Activated CD8-positive, alpha-beta T cell treated with anti-CD3 and anti-CD28 coated beads for 36 hours (primary cell): Measurements from ENCODE around the gene PALLD. TPM values are rescaled to one million over a fixed set of nuclear protein-coding genes. Genes with fewer than 3 reads are reported as not detected.

Experiments
- ATAC-seq: fragments of 200-7000 bp; cut with Tn5 transposase; one replicate; pipeline ENCODE4 v1.10.0; 2021; ENCODE audit warnings: mild to moderate bottlenecking, moderate library complexity
- CTCF ChIA-PET: fragments of 350-600 bp; sonication (Branson Sonifier 250); formaldehyde crosslinking; loops from one replicate; lab custom pipeline; 2021; ENCODE audit warnings: antibody characterized with exemption; lab: Charles Lee
- POLR2A ChIA-PET: fragments of 350-600 bp; sonication (Branson Sonifier 250); formaldehyde crosslinking; loops from one replicate; lab custom pipeline; 2021; ENCODE audit warnings: antibody characterized with exemption; lab: Charles Lee
- DNase-seq: peaks from one replicate; pipeline ENCODE4 v3.0.0-alpha.2; 2020
- H3K27ac Mint-ChIP-seq: one replicate; pipeline ENCODE4 v1.8.0; 2021; ENCODE audit warnings: mild to moderate bottlenecking, mixed read lengths
- H3K27me3 Mint-ChIP-seq: one replicate; pipeline ENCODE4 v1.8.0; 2021; ENCODE audit warnings: mixed read lengths
- H3K36me3 Mint-ChIP-seq: one replicate; pipeline ENCODE4 v1.8.0; 2021; ENCODE audit warnings: low read depth, mixed read lengths
- H3K4me1 Mint-ChIP-seq: one replicate; pipeline ENCODE4 v1.8.0; 2021; ENCODE audit warnings: low read depth, mixed read lengths
- H3K4me3 Mint-ChIP-seq: one replicate; pipeline ENCODE4 v1.8.0; 2021; ENCODE audit warnings: mild to moderate bottlenecking, moderate library complexity, mixed read lengths
- H3K9me3 Mint-ChIP-seq: one replicate; pipeline ENCODE4 v1.8.0; 2021; ENCODE audit warnings: mixed read lengths
- intact Hi-C: fragments of 100-400 bp; cut with micrococcal nuclease; formaldehyde crosslinking; loops from one replicate; pipeline ENCODE4 v1.10.0; 2022
- total RNA-seq, 2 experiments: library from RNA; stranded (reverse); gene quantifications; one replicate each; pipeline ENCODE4 v1.2.3, GENCODE V29; 2021
- TF ChIP-seq, protein P1 (sequence below): fragments of 200-600 bp; IDR thresholded peaks from one replicate; pipeline ENCODE4 v1.8.0; 2022; ENCODE audit warnings: antibody characterized with exemption, mild to moderate bottlenecking

PALLD gene
- total RNA-seq, 2 experiments from 2014 or later: 0.41 to 0.60 TPM

DNA sequence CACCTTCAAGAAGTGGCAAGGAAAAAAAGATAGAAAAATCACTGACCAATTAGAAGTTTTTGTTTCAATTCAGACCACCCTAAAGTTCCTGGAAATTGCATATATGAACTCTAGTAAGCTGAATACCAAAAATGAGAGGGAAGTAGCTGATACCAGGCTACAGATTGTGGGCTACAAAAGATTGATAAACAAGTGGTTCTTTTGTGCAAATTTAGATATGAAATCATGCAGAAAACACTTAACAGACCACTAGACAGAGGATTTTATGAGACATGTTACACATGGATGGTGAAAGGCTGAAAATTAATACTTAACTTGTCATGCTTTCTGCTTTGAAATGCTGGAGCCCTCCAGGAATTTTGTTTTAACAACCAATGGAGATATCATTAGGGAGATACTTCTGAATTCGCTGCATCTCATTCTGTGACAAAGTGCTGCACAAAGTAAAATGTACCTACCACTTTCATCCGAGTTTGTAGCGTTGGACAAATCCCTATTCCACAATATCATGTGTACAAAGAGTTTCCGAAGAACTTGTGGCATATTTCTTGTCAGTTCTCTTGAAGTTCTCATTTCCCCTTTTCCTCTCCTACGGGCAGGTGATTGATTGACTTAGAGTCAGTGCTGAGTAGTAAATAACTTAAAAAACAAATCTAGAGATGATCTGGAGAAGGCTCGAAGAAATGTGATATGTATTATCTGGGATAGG, 235.0 kb downstream of the PALLD start:
- Mint-ChIP-seq H3K4me3 (no peak overlapping the region), H3K27ac (no peak overlapping the region), H3K4me1 (no peaks in the 10 kb centered on the region), H3K9me3 (peaks cover 5% of the 10 kb centered on the region), H3K27me3 (peaks cover 7% of the 10 kb centered on the region), H3K36me3 (no peaks in the 10 kb centered on the region)
- ChIA-PET CTCF (no interaction called here), POLR2A (interaction anchor here (0.7 kb wide), 1 partner anchor 99 kb away, joined by 3 read pairs; no protein-coding TSS in a partner anchor)
- intact Hi-C loops: no loop called here
- no peak for DNase-seq
- no peak for ATAC-seq
- TF ChIP-seq, protein P1, sequence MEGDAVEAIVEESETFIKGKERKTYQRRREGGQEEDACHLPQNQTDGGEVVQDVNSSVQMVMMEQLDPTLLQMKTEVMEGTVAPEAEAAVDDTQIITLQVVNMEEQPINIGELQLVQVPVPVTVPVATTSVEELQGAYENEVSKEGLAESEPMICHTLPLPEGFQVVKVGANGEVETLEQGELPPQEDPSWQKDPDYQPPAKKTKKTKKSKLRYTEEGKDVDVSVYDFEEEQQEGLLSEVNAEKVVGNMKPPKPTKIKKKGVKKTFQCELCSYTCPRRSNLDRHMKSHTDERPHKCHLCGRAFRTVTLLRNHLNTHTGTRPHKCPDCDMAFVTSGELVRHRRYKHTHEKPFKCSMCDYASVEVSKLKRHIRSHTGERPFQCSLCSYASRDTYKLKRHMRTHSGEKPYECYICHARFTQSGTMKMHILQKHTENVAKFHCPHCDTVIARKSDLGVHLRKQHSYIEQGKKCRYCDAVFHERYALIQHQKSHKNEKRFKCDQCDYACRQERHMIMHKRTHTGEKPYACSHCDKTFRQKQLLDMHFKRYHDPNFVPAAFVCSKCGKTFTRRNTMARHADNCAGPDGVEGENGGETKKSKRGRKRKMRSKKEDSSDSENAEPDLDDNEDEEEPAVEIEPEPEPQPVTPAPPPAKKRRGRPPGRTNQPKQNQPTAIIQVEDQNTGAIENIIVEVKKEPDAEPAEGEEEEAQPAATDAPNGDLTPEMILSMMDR: no peak

DNA sequence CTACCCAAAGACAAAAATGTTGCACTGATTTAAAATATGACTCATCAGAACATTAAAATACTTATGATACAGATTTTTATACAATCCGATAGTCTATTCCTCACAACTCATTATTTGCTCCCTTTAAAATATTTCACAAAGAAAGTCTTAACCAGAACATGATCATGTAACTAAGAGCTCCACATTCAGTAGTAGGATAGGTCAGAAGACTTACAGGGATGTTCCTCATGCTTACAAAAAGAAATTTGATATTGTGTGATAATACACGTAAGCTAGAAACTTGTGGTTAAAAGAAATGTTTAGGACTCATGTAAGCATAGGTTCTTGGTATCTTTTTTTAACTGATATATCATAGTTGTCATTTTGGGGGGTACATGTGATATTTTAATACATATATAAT, 235.9 kb downstream of the PALLD start:
- intact Hi-C loops: no loop called here
- TF ChIP-seq, protein P1: no peak

DNA sequence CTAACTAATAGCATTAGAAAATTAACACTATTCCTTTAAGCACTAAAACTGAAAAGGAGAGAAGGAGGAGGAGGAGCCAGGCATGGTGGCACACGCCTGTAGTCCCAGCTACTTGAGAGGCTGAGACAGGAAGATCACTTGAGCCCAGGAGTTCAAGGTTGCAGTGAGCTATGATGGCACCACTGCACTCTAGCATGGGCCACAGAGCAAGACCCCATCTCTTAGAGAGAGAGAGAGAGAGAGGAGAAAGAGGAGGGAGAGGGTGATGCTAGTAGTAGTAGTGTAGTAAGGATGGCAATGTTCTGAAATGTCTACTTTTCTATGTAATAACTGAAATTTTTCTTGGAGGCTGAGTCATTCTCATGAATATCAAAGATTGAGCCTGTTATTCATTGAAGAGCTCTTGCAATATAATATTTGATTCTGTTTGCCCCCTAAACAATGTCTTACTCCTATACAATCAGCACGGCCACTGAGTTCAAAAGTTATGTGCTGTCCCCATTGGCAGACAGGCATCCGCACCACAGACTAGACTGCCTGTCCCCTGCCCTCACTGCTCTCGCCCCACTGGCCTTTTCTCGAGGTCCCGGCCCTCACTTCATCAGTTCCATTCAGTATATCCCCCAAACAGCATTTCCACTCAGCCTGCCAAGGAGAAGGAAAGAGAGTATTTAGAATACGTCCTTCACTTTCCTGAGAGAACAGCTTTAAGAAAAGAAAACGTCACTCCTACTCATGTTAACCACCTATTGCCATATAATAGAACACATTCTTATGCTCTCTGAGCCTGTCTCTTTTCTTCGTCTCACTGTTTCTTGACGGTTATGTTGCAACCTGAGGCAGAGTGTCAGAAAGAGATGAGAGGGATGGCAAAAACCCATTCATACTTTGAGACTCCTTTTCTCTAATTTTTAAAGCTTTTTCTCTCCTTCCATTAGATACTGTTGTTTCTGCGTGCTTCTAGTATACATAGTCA, 238.1 kb downstream of the PALLD start:
- no peaks in the 10 kb centered on the region for H3K36me3 Mint-ChIP-seq
- CTCF ChIA-PET: no interaction called here
- H3K9me3 Mint-ChIP-seq: no peaks in the 10 kb centered on the region
- H3K4me3 Mint-ChIP-seq: no peak overlapping the region
- H3K27me3 Mint-ChIP-seq: peaks cover 2% of the 10 kb centered on the region
- no peaks in the 10 kb centered on the region for H3K4me1 Mint-ChIP-seq
- TF ChIP-seq, protein P1: no peak
- POLR2A ChIA-PET: no interaction called here
- H3K27ac Mint-ChIP-seq: no peak overlapping the region
- no peak for ATAC-seq
- intact Hi-C loops: no loop called here
- no peak for DNase-seq

More for the DNA sequence above, 235.9 kb downstream of the PALLD start:
- Mint-ChIP-seq H3K27me3 (peaks cover 4% of the 10 kb centered on the region), H3K36me3 (no peaks in the 10 kb centered on the region), H3K4me3 (no peak overlapping the region), H3K9me3 (peaks cover 4% of the 10 kb centered on the region), H3K4me1 (no peaks in the 10 kb centered on the region), H3K27ac (no peak overlapping the region)
- POLR2A ChIA-PET: no interaction called here
- no peak for ATAC-seq
- DNase-seq: no peak
- CTCF ChIA-PET: no interaction called here

DNA sequence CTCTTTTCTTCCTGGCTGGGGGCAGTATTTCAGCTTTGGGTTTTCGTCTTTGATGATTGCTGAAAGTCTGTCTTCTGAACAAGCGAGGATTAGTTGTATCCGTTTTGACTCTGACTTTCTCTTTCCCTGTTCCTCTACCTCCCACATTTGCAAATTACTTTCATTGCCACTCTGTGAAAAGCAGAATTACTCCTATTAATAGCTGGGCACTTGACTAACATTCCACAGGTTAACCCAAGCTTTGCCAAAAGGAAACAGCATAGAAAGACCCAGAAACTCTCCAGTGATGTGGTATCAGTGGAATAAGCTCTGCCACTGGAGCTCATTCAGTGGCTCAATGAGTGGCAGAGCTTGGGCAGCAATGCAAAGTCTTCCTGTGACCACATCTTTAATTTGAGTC, 238.9 kb downstream of the PALLD start:
- intact Hi-C loops: no loop called here
- Mint-ChIP-seq H3K4me3 (no peak overlapping the region), H3K27ac (no peak overlapping the region), H3K27me3 (peaks cover 2% of the 10 kb centered on the region), H3K36me3 (no peaks in the 10 kb centered on the region), H3K9me3 (no peaks in the 10 kb centered on the region), H3K4me1 (no peaks in the 10 kb centered on the region)
- DNase-seq: no peak
- ATAC-seq: no peak
- TF ChIP-seq, protein P1: no peak
- ChIA-PET CTCF (no interaction called here), POLR2A (no interaction called here)
